GM18870 (cell line): Measurements from ENCODE around the gene LMX1B.

ENCODE experiments used
- ATAC-seq: cut with Tn5 transposase; IDR thresholded peaks from one replicate; pipeline ENCODE4 v1.9.1; 2021; ENCODE audit warnings: moderate library complexity; ENCODE audit not compliant: unreplicated experiment

The LMX1B gene

DNA sequence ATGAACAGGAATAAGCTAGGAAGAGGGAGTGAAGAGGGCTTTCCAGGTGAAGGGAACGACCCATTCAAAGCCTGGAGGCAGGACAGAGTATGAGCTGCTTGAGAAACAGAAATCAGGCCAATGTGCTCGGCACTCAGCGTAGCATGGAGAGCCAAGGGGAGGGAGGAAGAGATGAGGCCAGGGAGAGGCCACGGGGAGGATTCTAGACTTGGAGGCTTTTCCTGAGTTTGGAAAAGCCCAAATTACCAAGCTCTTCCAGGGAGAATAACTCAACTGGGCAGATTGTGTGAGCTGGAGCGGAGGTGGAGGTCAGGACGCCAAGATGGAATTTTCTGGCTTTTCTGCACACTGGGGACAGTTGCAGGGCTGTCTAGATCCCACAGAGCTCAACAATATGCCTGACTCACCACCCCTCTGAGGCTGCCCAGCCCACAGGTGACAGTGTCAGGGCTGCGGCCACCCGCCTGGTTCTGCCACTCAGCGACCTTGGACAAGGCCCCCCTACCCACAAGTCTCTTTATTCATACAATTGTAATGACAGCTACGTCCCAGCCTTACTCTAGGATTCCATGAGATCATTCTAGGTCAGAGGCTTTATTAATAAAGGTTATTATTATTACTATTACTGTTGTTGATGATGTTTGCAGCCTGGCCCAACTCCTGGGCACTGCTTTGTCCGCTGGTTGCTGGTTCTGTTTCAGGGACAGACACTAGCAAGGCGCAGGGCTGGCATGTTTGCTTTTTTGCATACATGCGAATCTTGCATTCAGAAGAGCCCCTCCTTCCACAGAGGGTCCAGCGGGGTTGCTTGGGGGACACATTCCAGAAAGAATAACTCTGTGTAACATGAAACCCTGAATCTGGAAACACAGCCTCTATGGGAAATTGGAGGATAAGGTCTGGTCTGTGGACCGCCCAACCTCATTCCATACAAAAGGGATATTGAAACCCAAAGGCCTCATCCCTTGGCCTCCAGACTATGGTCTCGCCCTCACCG, 9.4 kb upstream of the LMX1B start:
- no peak for ATAC-seq

DNA sequence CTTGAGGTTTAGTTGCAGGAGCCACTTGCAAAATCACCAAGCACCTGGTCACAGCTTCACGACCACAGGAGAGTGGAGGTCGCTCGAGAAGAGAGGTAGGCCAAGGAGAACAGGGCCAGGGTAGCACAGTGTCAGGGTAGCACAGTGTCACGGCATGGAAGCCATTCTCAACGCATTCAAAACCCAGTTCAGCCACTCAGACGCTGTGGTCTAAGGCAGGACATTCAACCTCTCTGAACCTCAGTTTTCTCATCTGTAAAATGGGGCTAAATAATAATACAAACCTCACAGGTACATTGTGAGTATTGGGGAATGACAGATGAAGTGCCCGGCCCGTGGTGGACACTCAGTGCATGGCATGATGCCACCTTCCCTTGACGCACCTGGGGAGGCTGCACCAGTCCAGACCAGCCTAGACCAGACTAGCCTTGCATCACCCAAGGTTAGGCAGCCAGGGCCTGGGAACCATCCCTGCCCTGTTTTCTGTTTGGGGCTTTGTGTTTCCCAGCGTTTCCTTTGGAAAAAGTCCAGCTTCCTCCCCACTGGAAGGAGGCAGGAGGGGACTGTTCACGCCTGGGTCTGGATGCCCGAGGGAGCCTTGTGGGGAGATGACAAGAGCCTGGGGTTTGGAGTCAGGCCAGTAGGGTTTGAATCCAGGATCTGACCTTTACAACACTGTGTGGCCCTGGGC, 7.8 kb upstream of the LMX1B start:
- ATAC-seq = no peak

- ATAC-seq = no peak
These were observed 7.3 kb upstream of the LMX1B start for GRCh38 chr9:126606483-126606870.

- ATAC-seq = no peak
These were observed 6.6 kb upstream of the LMX1B start for GRCh38 chr9:126607086-126607485.

DNA sequence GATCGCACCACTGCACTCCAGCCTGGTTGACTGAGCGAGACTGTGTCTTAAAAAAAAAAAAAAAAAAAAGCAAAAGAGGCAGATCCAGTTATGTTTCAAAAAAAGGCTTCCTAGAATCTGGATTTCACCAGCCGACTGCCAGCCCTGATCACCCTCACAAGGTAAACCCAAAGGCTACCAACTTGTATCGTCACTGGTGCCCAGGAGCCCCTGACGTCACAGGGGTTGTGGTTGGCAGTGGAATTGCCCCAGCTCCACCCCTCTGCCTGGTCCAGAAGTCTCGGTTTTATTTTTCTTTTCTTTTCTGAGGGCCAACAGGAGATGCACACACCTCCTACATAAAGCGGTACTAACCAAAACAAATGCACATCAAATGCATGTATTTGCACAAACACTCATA, 6.0 kb upstream of the LMX1B start:
- no peak for ATAC-seq

DNA sequence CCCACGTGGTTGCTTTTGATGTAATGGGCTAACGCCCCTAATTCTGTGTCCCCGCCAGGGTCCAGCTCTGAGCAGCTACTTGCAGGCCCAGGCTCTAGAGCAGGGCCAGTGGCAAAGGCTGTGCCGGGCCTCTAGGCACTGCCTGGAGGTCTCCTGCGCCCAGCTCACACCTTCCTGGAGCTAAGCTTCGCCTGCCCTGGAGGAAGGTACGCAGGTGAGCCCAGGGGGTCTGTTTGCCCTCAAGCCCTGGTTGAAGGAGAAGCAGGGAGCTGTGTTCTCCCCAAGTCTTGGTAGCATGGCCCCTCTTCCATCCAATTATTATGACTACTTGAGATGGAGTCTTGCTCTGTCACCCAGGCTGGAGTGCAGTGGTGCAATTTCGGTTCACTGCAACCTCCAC, 5.2 kb upstream of the LMX1B start:
- no peak for ATAC-seq

DNA sequence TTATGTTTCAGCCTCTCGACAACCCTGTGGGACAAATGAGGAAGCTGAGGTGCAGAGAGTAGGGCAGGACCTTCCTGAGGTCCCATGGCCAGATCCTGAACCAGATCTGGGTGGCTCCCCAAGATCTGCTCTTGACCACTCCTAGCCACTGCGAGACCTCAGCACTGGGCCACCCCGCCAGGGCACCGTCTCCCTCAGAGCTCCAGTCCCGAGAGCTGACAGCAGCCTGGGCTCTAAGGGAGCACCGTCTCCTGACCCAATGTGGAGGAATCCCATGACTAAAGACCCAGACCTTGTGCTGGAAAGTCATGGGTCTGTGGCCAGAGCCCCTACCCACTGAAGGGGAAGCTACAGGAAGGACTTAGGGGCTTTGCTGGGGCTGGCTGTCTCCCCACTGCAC, 4.5 kb upstream of the LMX1B start:
- ATAC-seq = no peak

- ATAC-seq = no peak
These were observed 3.9 kb upstream of the LMX1B start for GRCh38 chr9:126609711-126610388.

DNA sequence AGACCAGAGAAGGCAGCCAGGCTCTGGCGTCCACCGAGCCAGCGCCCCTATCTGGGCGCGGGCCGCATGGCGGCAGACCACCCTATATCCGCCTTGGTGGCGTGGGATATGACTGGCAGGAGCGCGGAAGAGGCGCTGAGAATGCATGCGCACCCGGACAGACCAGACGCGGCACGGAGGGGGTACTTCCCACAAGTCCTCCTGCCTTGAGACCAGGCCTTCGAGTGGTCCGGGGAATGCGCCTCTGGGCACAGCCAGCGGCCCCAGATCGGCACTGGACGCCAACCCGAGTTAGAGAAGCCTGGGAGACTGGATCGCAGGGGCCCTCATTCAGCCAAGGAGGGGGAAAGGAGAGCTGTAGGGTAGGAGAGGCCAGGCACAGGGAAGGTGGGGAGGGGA, 2.5 kb upstream of the LMX1B start:
- ATAC-seq = no peak

DNA sequence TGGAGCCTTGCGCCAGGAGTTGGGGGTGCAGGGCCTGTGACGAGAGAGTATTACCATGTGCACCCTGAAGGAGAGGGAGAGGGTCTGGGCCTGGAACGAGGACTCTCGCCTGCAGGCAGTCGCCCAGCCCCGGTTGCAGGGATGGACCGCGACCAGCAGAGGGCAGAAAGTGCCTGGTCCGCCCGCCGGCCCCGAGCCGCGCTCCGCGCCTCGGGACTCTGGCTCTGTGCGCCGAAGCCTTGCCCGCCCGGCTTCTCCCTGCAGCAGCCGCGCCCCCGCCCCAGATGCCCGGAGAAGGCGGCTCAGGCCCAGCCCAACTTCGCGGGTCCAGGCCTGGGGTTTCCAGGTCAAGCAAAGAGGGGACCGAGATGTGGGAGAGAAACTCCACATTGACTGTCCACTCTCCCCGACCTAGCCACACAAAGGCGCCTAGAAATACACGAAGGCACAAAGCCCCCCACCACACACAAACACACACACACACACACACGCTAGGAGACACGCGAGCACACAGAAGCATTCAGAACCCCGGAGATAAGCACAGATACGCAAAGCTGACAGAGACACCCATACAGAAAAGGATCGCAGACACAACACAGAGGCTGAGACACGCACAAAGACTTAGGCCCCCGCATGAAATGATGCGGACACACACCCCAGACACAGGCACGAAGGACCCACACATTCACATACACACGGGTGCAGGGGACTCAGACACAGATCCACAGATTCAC, 2.0 kb upstream of the LMX1B start:
- ATAC-seq = no peak

GRCh38 chr9:126612326-126612812, 1.4 kb upstream of the LMX1B start:
- no peak for ATAC-seq

GRCh38 chr9:126612813-126613641, 701 bp upstream of the LMX1B start:
- no peak for ATAC-seq

- ATAC-seq = no peak
These were observed 343 bp downstream of the LMX1B start for GRCh38 chr9:126614088-126614454.

DNA sequence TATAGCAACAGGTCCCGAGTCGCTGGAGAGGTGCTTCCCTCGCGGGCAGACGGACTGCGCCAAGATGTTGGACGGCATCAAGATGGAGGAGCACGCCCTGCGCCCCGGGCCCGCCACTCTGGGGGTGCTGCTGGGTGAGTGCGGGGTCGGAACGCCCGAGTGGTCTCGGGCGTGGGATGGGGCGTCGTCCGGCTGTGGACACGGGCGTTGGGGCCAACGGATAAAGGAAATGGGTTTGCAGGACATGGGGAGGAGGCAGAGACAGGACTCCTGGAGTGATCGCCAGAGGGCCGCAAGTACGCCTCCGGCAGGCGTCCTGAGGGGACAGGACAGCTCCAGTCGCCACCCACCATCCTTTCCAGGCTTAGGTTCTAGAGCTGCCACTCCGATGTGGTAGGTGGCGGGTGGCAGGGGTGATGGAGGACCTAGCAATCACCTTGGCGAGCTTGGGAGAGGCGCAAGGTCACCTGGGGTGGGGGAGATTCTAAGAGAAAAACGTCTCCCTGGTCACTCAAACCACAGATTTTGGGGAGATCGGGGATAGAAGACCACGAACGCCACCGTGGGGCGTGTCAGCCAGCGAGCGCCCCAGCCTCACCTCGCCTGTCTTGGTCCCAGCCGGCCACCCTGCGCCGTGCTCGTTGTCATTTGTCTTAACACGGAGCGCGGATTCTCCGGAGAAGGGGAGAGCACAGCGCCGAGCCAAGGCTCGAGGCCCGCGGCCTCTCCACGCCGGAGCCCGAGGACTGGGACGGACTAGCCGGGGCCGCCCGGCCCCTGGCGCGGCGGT, 922 bp downstream of the LMX1B start:
- ATAC-seq = no peak

- ATAC-seq = no peak
These were observed 1.6 kb downstream of the LMX1B start for GRCh38 chr9:126615245-126615790.

- ATAC-seq = no peak
These were observed 2.2 kb downstream of the LMX1B start for GRCh38 chr9:126615791-126616447.

DNA sequence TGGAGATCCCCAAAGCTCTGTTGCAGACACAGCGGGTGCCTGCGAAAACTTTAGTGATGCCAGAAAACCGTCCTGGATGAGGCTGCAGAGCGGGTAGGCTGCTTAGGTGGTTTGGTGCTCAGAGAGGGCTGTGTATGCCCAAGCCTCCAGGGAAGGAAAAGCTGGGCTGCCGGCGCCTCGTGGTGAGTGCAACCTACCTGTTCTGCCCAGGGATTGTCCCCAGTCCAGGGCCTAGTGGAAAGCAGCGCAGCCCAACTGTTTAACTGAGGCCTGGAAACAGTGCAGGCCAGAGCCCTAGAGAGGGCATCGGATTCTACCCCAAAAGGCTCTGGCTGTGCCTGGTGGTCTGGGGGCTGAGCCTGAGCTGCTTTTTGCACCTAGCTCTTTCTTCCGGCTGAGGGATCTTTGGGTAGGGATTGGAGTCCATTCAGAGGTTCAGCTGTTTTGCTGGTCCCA, 2.8 kb downstream of the LMX1B start:
- no peak for ATAC-seq
